ENCODE measurements around the gene NELFB. TPM values are rescaled to one million over a fixed set of nuclear protein-coding genes. Genes with fewer than 3 reads are reported as not detected.

The NELFB gene
- total RNA-seq, 2 experiments from 2014 or later: 62.6 to 74.8 TPM

DNA sequence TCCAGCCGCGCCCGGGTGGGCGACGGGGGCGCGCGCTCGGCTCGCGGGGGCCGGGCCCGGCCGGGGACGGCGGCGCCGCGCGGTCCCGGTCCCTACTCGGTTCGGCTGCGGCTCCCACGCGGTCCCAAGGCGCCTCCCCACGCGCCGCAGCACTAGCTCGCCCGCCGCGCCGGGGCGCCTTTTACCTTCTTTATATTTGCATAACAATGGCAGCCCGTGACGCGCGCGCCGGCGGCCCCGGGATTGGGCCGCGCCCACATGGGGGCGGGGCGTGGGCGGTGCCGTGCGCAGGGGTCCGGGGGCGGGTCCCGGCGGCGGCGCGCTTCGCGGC, 47.0 kb downstream of the NELFB start, which contains the start of gene NRARP:
TSS of gene NRARP (minus strand) at position 154 of the 331 bp plus-strand sequence. CDS start 343 bp downstream, outside the sequence.
- TF ChIP-seq, protein P1, sequence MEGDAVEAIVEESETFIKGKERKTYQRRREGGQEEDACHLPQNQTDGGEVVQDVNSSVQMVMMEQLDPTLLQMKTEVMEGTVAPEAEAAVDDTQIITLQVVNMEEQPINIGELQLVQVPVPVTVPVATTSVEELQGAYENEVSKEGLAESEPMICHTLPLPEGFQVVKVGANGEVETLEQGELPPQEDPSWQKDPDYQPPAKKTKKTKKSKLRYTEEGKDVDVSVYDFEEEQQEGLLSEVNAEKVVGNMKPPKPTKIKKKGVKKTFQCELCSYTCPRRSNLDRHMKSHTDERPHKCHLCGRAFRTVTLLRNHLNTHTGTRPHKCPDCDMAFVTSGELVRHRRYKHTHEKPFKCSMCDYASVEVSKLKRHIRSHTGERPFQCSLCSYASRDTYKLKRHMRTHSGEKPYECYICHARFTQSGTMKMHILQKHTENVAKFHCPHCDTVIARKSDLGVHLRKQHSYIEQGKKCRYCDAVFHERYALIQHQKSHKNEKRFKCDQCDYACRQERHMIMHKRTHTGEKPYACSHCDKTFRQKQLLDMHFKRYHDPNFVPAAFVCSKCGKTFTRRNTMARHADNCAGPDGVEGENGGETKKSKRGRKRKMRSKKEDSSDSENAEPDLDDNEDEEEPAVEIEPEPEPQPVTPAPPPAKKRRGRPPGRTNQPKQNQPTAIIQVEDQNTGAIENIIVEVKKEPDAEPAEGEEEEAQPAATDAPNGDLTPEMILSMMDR (conservative IDR thresholded peaks at IDR 0.05; ENCODE audit: low read length): no peak
- no peak for TF ChIP-seq EZH2phosphoT487 (IDR thresholded peaks at IDR 0.05; ENCODE audit: borderline replicate concordance, low read depth, low read length)
- Histone ChIP-seq H3K4me1 (ENCODE audit: insufficient read depth, low read length, poor library complexity, severe bottlenecking) (peaks cover 51% of the 10 kb centered on the region), H3K27ac (ENCODE audit: low read depth, low read length, poor library complexity, severe bottlenecking) (no peak within 1 kb of the TSS)

GRCh38 chr9:137302449-137303150, 47.5 kb downstream of the NELFB start:
- Histone ChIP-seq H2AFZ (ENCODE audit: low read length) (peak overlapping the region; percentile 52), H3K4me2 (ENCODE audit: low read length) (peak overlapping the region; percentile 60), H3K79me2 (ENCODE audit: insufficient read depth, low read depth, low read length) (no peaks in the 10 kb centered on the region), H3K9me2 (ENCODE audit: insufficient read depth, low read length) (no peaks in the 10 kb centered on the region), H3K4me1 (ENCODE audit: insufficient read depth, low read length, poor library complexity, severe bottlenecking) (peaks cover 45% of the 10 kb centered on the region), H4K20me1 (ENCODE audit: insufficient read depth, low read length) (no peaks in the 10 kb centered on the region), H3K27ac (ENCODE audit: low read depth, low read length, poor library complexity, severe bottlenecking) (no peak overlapping the region), H3K4me3 (ENCODE audit: low read depth, low read length, poor library complexity, severe bottlenecking) (peak overlapping the region; percentile 60), H3K9me3 (ENCODE audit: low read length) (no peaks in the 10 kb centered on the region), H3K36me3 (ENCODE audit: insufficient read depth, low read length) (no peaks in the 10 kb centered on the region)
- intact Hi-C loops (cut with micrococcal nuclease; ENCODE audit: unreplicated experiment): loop anchor here (5.0 kb wide), 1 partner anchor 145 kb away; no protein-coding TSS in a partner anchor
- TF ChIP-seq, protein P1 (conservative IDR thresholded peaks at IDR 0.05; ENCODE audit: low read length): peak; percentile 68
- no peak for TF ChIP-seq EZH2phosphoT487 (IDR thresholded peaks at IDR 0.05; ENCODE audit: borderline replicate concordance, low read depth, low read length)
- CTCF ChIA-PET (ENCODE audit: unreplicated experiment): no interaction called here
- POLR2A ChIA-PET: interaction anchor here (1.1 kb wide), 1 partner anchor 120 kb away, joined by 3 read pairs; no protein-coding TSS in a partner anchor
- no peak for DNase-seq (ENCODE audit: low spot score)
- BruUV-seq (replicated peaks): no TSS peak

More for the DNA sequence above, 47.0 kb downstream of the NELFB start, which contains the start of gene NRARP:
- H3K79me2 ChIP-seq (ENCODE audit: insufficient read depth, low read depth, low read length): no peaks in the 10 kb centered on the region
- H3K9me2 ChIP-seq (ENCODE audit: insufficient read depth, low read length): no peaks in the 10 kb centered on the region
- peak within 1 kb of the TSS; percentile 52 for H2AFZ ChIP-seq (ENCODE audit: low read length)
- intact Hi-C loops (cut with micrococcal nuclease; ENCODE audit: unreplicated experiment): loop anchor here (5.0 kb wide), 1 partner anchor 145 kb away; no protein-coding TSS in a partner anchor
- no peaks in the 10 kb centered on the region for H3K36me3 ChIP-seq (ENCODE audit: insufficient read depth, low read length)
- POLR2A ChIA-PET: interaction anchor here (1.1 kb wide), 1 partner anchor 120 kb away, joined by 3 read pairs; no protein-coding TSS in a partner anchor
- H3K4me2 ChIP-seq (ENCODE audit: low read length): peak within 1 kb of the TSS; percentile 60
- H3K4me3 ChIP-seq (ENCODE audit: low read depth, low read length, poor library complexity, severe bottlenecking): peak within 1 kb of the TSS; percentile 60
- DNase-seq (ENCODE audit: low spot score): peak; percentile 91
- no peaks in the 10 kb centered on the region for H3K9me3 ChIP-seq (ENCODE audit: low read length)
- CTCF ChIA-PET (ENCODE audit: unreplicated experiment): no interaction called here
- no TSS peak for BruUV-seq (replicated peaks)
- no peaks in the 10 kb centered on the region for H4K20me1 ChIP-seq (ENCODE audit: insufficient read depth, low read length)
